Endothelial cell of umbilical vein (primary cell): ENCODE results near the gene KIRREL1. TPM values are rescaled to one million over a fixed set of nuclear protein-coding genes. Genes with fewer than 3 reads are reported as not detected.

Experiments
- BruUV-seq: library from RNA; stranded (reverse); fragments of 400-500 nt; replicated peaks from 2 replicates; lab custom pipeline; 2021; lab: Mats Ljungman, UMichigan
- CTCF ChIA-PET: fragments of 300-600, 350-600 bp; sonication (Branson Sonifier 250); formaldehyde crosslinking; loops from one replicate; lab custom pipeline; 2021; ENCODE audit warnings: antibody characterized with exemption, inconsistent platforms; lab: Charles Lee
- POLR2A ChIA-PET: fragments of 300-600, 350-600 bp; sonication (Branson Sonifier 250); formaldehyde crosslinking; loops from one replicate; lab custom pipeline; 2021; ENCODE audit warnings: antibody characterized with exemption, inconsistent platforms; lab: Charles Lee
- DNase-seq: peaks from one replicate; pipeline ENCODE4 v3.0.0-alpha.2; 2011; ENCODE audit warnings: low read depth, low spot score
- FAIRE-seq: peaks from 2 replicates; lab custom pipeline; 2011; peaks lifted over from hg19 to GRCh38; lab: Jason Lieb, UNC
- H2AFZ ChIP-seq: 2 replicates; pipeline ENCODE4 v1.6.0; 2012; ENCODE audit warnings: low read depth, low read length, control low read depth, inconsistent platforms
- H3K27ac ChIP-seq: 2 replicates; pipeline ENCODE4 v1.5.1; 2011; ENCODE audit warnings: low read depth, mild to moderate bottlenecking, control low read depth, low read length, moderate library complexity; ENCODE audit not compliant: insufficient read depth
- H3K27me3 ChIP-seq, 2 experiments: 2 replicates each; pipeline versions ENCODE4 v1.6.0 to v1.6.1; 2011; ENCODE audit warnings: low read length in 2 of 2, mixed read lengths in 1 of 2; ENCODE audit not compliant: control insufficient read depth in 2 of 2, insufficient read depth in 2 of 2
- H3K36me3 ChIP-seq, 2 experiments: 2 replicates in 1 of 2; 3 replicates in 1 of 2; pipeline ENCODE4 v1.5.1; 2011; ENCODE audit warnings: low read length in 2 of 2, mild to moderate bottlenecking in 1 of 2, moderate library complexity in 1 of 2; ENCODE audit not compliant: control insufficient read depth in 2 of 2, insufficient read depth in 2 of 2; ENCODE audit errors: extremely low read depth in 1 of 2
- H3K4me1 ChIP-seq: 3 replicates; pipeline ENCODE4 v1.5.1; 2011; ENCODE audit warnings: mild to moderate bottlenecking, low read length; ENCODE audit not compliant: control insufficient read depth, insufficient read depth; ENCODE audit errors: extremely low read depth
- H3K4me2 ChIP-seq: 2 replicates; pipeline ENCODE4 v1.6.1; 2011; ENCODE audit warnings: low read length, control low read depth, mixed read lengths; ENCODE audit not compliant: insufficient read depth
- H3K4me3 ChIP-seq, 3 experiments: fragments of 200-600 bp in 1 of 3; sonication (generic), shearing (Covaris generic) in 1 of 3; replicated peaks in 1 of 3; 2 replicates each; pipeline ENCODE4 v1.5.1; 2011 to 2016; ENCODE audit warnings: control low read depth in 3 of 3, low read length in 3 of 3, mild to moderate bottlenecking in 2 of 3, inconsistent platforms in 1 of 3, low read depth in 1 of 3, moderate library complexity in 1 of 3; ENCODE audit not compliant: insufficient read depth in 1 of 3
- H3K79me2 ChIP-seq: 2 replicates; pipeline ENCODE4 v1.6.0; 2012; ENCODE audit warnings: low read length, inconsistent platforms; ENCODE audit not compliant: control insufficient read depth, insufficient read depth
- H3K9ac ChIP-seq: replicated peaks from 2 replicates; pipeline ENCODE3; 2011; ENCODE audit warnings: low read length, control low read depth; ENCODE audit not compliant: insufficient read depth; ENCODE audit errors: extremely low read depth
- H3K9me1 ChIP-seq: replicated peaks from 3 replicates; pipeline ENCODE4 v1.6.0; 2011; ENCODE audit warnings: mild to moderate bottlenecking, low read length; ENCODE audit not compliant: control insufficient read depth, insufficient read depth; ENCODE audit errors: extremely low read depth
- H3K9me3 ChIP-seq: replicated peaks from 2 replicates; pipeline ENCODE4 v1.5.1; 2012; ENCODE audit warnings: low read length, inconsistent platforms; ENCODE audit not compliant: control insufficient read depth, insufficient read depth
- H4K20me1 ChIP-seq: replicated peaks from 2 replicates; pipeline ENCODE3; 2011; ENCODE audit warnings: mild to moderate bottlenecking, low read length; ENCODE audit not compliant: control insufficient read depth, insufficient read depth; ENCODE audit errors: extremely low read depth
- CTCF ChIP-seq, 2 donors: IDR thresholded peaks; 1 replicate in 1 of 2; 2 replicates in 1 of 2; pipeline ENCODE4 v1.5.1; 2011; ENCODE audit warnings: low read length in 2 of 2, mild to moderate bottlenecking in 2 of 2, moderate library complexity in 2 of 2, control low read depth in 1 of 2, inconsistent platforms in 1 of 2, low read depth in 1 of 2; ENCODE audit not compliant: insufficient read depth in 1 of 2; ENCODE audit errors: extremely low read depth in 1 of 2
- EZH2 ChIP-seq: IDR thresholded peaks from 2 replicates; pipeline ENCODE4 v1.6.1; 2012; ENCODE audit warnings: borderline replicate concordance, low read depth, mild to moderate bottlenecking, moderate library complexity, low read length, inconsistent platforms; ENCODE audit not compliant: severe bottlenecking
- FOS ChIP-seq: IDR thresholded peaks from 2 replicates; pipeline ENCODE4 v1.6.1; 2011; ENCODE audit warnings: mild to moderate bottlenecking, low read length, moderate library complexity, borderline replicate concordance; ENCODE audit not compliant: insufficient read depth
- GATA2 ChIP-seq: IDR thresholded peaks from 2 replicates; pipeline ENCODE4 v1.7.0; 2011; ENCODE audit warnings: low read depth, mild to moderate bottlenecking, moderate library complexity, mixed read lengths, low read length; ENCODE audit not compliant: insufficient read length, insufficient read depth
- JUN ChIP-seq: IDR thresholded peaks from 2 replicates; pipeline ENCODE4 v1.6.1; 2011; ENCODE audit warnings: borderline replicate concordance, low read depth; ENCODE audit not compliant: insufficient read length, insufficient read depth
- MAX ChIP-seq: IDR thresholded peaks from 2 replicates; pipeline ENCODE4 v1.6.1; 2011; ENCODE audit not compliant: insufficient read depth, insufficient read length
- MYC ChIP-seq: IDR thresholded peaks from one replicate; pipeline ENCODE4 v1.6.1; 2011; ENCODE audit warnings: mild to moderate bottlenecking, low read depth, low read length
- POLR2AphosphoS5 ChIP-seq: IDR thresholded peaks from 2 replicates; pipeline ENCODE4 v1.6.1; 2012; ENCODE audit warnings: low read depth, mild to moderate bottlenecking, control low read depth, low read length, moderate library complexity; ENCODE audit not compliant: insufficient read depth
- dilution Hi-C: fragments of 300-500 bp; cut with MboI; formaldehyde crosslinking; loops from one replicate; pipeline ENCODE4 v1.15.0; 2019; ENCODE audit warnings: low sequenced_read_pairs; ENCODE audit not compliant: extremely low pct_ligation_motif_present
- intact Hi-C: fragments of 100-400 bp; cut with micrococcal nuclease; formaldehyde crosslinking; loops from one replicate; pipeline ENCODE4 v1.10.0; 2022
- polyA plus RNA-seq, 4 experiments: library from polyadenylated mRNA; depleted of rRNA in 3 of 4; stranded (reverse) in 3 of 4; unstranded in 1 of 4; fragments of >200 nt; gene quantifications; 2 replicates each; pipeline versions ENCODE4 v1.2.1 to v1.2.3, GENCODE V29; 2011 to 2012; ENCODE audit warnings: missing spikeins in 1 of 4
- total RNA-seq: library from RNA; stranded (reverse); gene quantifications from 2 replicates; pipeline ENCODE4 v1.2.3, GENCODE V29; 2021

KIRREL1 gene
- total and polyA plus RNA-seq, 2 donors (not counting 3 experiments of a cell fraction or from before 2014, with no cell fraction given): 35.6 to 57.6 TPM

- H3K4me1 ChIP-seq: no peaks in the 10 kb centered on the region
- H2AFZ ChIP-seq: no peak overlapping the region
- H3K4me3 ChIP-seq: no peak overlapping the region
- H3K9ac ChIP-seq: no peak overlapping the region
- no peak for FAIRE-seq
- H3K36me3 ChIP-seq: peaks cover 0 to 9% of the 10 kb centered on the region in 2 experiments
- DNase-seq: no peak
- no peaks in the 10 kb centered on the region for H3K9me3 ChIP-seq
- ChIA-PET CTCF (interaction anchor here (1.1 to 1.7 kb wide), 3 partner anchors 30 to 48 kb away, joined by 3 to 6 read pairs (median 3); no protein-coding TSS in a partner anchor), POLR2A (no interaction called here)
- H4K20me1 ChIP-seq: no peaks in the 10 kb centered on the region
- dilution Hi-C loops: no loop called here
- H3K4me2 ChIP-seq: no peak overlapping the region
- no peak overlapping the region for H3K27ac ChIP-seq
- H3K79me2 ChIP-seq: no peaks in the 10 kb centered on the region
- H3K27me3 ChIP-seq: no peaks in the 10 kb centered on the region
- no peaks in the 10 kb centered on the region for H3K9me1 ChIP-seq
- intact Hi-C loops: no loop called here
- TF ChIP-seq MAX (no peak), JUN (no peak), POLR2AphosphoS5 (no peak), EZH2 (no peak), CTCF (IDR thresholded peaks at IDR 0.05; ENCODE audit: extremely low read depth in 1 of 2, insufficient read depth in 1 of 2, low read depth in 1 of 2, low read length in 2 of 2) (no peak), MYC (no peak), FOS (no peak), GATA2 (no peak)
- BruUV-seq: no TSS peak
Measured at GRCh38 chr1:158067662-158068061, 74.2 kb downstream of the KIRREL1 start.
